ENCODE data around the gene BRD9. TPM values are rescaled to one million over a fixed set of nuclear protein-coding genes. Genes with fewer than 3 reads are reported as not detected.

BRD9 gene
- total RNA-seq, 5 donors from 2014 or later (not counting 1 experiment from before 2014, with no cell fraction given), result 78.3 to 127 (median 83.0) TPM

- H3K36me3 ChIP-seq (ENCODE audit: control insufficient read depth in 2 of 2, extremely low read depth in 1 of 2, insufficient read depth in 1 of 2, low read length in 1 of 2), result peaks cover 13 to 43% of the 10 kb centered on the region in 2 donors
- ATAC-seq (replicated peaks in 1 of 4), result no peak
Observed at GRCh38 chr5:862367-863243, 30.0 kb downstream of the BRD9 start.

GRCh38 chr5:861442-862366 is 30.9 kb downstream of the BRD9 start:
- ChIA-PET CTCF (no interaction called here), POLR2A (no interaction called here)
- Histone ChIP-seq H3K4me3 (ENCODE audit: control insufficient read depth in 1 of 2, extremely low read depth in 1 of 2, low read length in 1 of 2) (no peak overlapping the region), H3K36me3 (ENCODE audit: control insufficient read depth in 2 of 2, extremely low read depth in 1 of 2, insufficient read depth in 1 of 2, low read length in 1 of 2) (peaks cover 13 to 35% of the 10 kb centered on the region in 2 donors), H3K9me3 (no peaks in the 10 kb centered on the region), H3K27ac (ENCODE audit: low read length) (no peak overlapping the region), H3K27me3 (replicated peaks in 1 of 2; ENCODE audit: control insufficient read depth in 2 of 2, extremely low read depth in 1 of 2, insufficient read depth in 2 of 2, low read length in 1 of 2) (no peaks in the 10 kb centered on the region), H3K4me1 (ENCODE audit: control insufficient read depth in 1 of 2, extremely low read depth in 1 of 2, insufficient read depth in 2 of 2, low read length in 2 of 2) (no peaks in the 10 kb centered on the region)
- Mint-ChIP-seq H3K4me1 (no peaks in the 10 kb centered on the region), H3K9me3 (no peaks in the 10 kb centered on the region), H3K27ac (no peak overlapping the region), H3K4me3 (no peak overlapping the region), H3K27me3 (no peaks in the 10 kb centered on the region), H3K36me3 (peaks cover 22% of the 10 kb centered on the region)
- DNase-seq (no peak), ATAC-seq (replicated peaks in 1 of 4) (no peak)
- WGBS (ENCODE audit: insufficient coverage), result 87% methylated on average over 19 of the region's 22 CpGs

More at GRCh38 chr5:862367-863243, 30.0 kb downstream of the BRD9 start:
- ChIA-PET CTCF (no interaction called here), POLR2A (no interaction called here)
- Mint-ChIP-seq H3K27ac (no peak overlapping the region), H3K36me3 (peaks cover 24% of the 10 kb centered on the region), H3K9me3 (no peaks in the 10 kb centered on the region), H3K27me3 (no peaks in the 10 kb centered on the region), H3K4me1 (no peaks in the 10 kb centered on the region), H3K4me3 (no peak overlapping the region)
- no peak overlapping the region for H3K4me3 ChIP-seq (ENCODE audit: control insufficient read depth in 1 of 2, extremely low read depth in 1 of 2, low read length in 1 of 2)
- 93% methylated on average over 21 of the region's 25 CpGs for WGBS (ENCODE audit: insufficient coverage)
- no peaks in the 10 kb centered on the region for H3K9me3 ChIP-seq
- no peak for DNase-seq
- no peak overlapping the region for H3K27ac ChIP-seq (ENCODE audit: low read length)
- no peaks in the 10 kb centered on the region for H3K27me3 ChIP-seq (replicated peaks in 1 of 2; ENCODE audit: control insufficient read depth in 2 of 2, extremely low read depth in 1 of 2, insufficient read depth in 2 of 2, low read length in 1 of 2)
- H3K4me1 ChIP-seq (ENCODE audit: control insufficient read depth in 1 of 2, extremely low read depth in 1 of 2, insufficient read depth in 2 of 2, low read length in 2 of 2), result no peaks in the 10 kb centered on the region

- H3K27ac Mint-ChIP-seq, result no peak overlapping the region
- CTCF ChIA-PET, result no interaction called here
- 66% methylated on average over 8 of the region's 15 CpGs for WGBS (ENCODE audit: insufficient coverage)
- H3K9me3 ChIP-seq, result no peaks in the 10 kb centered on the region
- POLR2A ChIA-PET, result no interaction called here
- peaks cover 15% of the 10 kb centered on the region for H3K36me3 Mint-ChIP-seq
- H3K4me1 Mint-ChIP-seq, result no peaks in the 10 kb centered on the region
- no peak for ATAC-seq (replicated peaks in 1 of 4)
- H3K36me3 ChIP-seq (ENCODE audit: control insufficient read depth in 2 of 2, extremely low read depth in 1 of 2, insufficient read depth in 1 of 2, low read length in 1 of 2), result peaks cover 13 to 27% of the 10 kb centered on the region in 2 donors
- no peaks in the 10 kb centered on the region for H3K27me3 Mint-ChIP-seq
- no peak overlapping the region for H3K4me3 ChIP-seq (ENCODE audit: control insufficient read depth in 1 of 2, extremely low read depth in 1 of 2, low read length in 1 of 2)
- no peak for DNase-seq
- H3K9me3 Mint-ChIP-seq, result no peaks in the 10 kb centered on the region
- no peak overlapping the region for H3K4me3 Mint-ChIP-seq
- no peaks in the 10 kb centered on the region for H3K27me3 ChIP-seq (replicated peaks in 1 of 2; ENCODE audit: control insufficient read depth in 2 of 2, extremely low read depth in 1 of 2, insufficient read depth in 2 of 2, low read length in 1 of 2)
- no peak overlapping the region for H3K27ac ChIP-seq (ENCODE audit: low read length)
- H3K4me1 ChIP-seq (ENCODE audit: control insufficient read depth in 1 of 2, extremely low read depth in 1 of 2, insufficient read depth in 2 of 2, low read length in 2 of 2), result peaks cover 0 to 4% of the 10 kb centered on the region in 2 experiments
Observed at GRCh38 chr5:860506-861150, 32.0 kb downstream of the BRD9 start.

GRCh38 chr5:859798-860296 is 32.8 kb downstream of the BRD9 start:
- no peaks in the 10 kb centered on the region for H3K4me1 Mint-ChIP-seq
- Histone ChIP-seq H3K36me3 (ENCODE audit: control insufficient read depth in 2 of 2, extremely low read depth in 1 of 2, insufficient read depth in 1 of 2, low read length in 1 of 2) (peaks cover 9 to 19% of the 10 kb centered on the region in 2 donors), H3K9me3 (no peaks in the 10 kb centered on the region), H3K4me1 (ENCODE audit: control insufficient read depth in 1 of 2, extremely low read depth in 1 of 2, insufficient read depth in 2 of 2, low read length in 2 of 2) (peaks cover 0 to 5% of the 10 kb centered on the region in 2 experiments), H3K27ac (ENCODE audit: low read length) (no peak overlapping the region), H3K27me3 (replicated peaks in 1 of 2; ENCODE audit: control insufficient read depth in 2 of 2, extremely low read depth in 1 of 2, insufficient read depth in 2 of 2, low read length in 1 of 2) (no peaks in the 10 kb centered on the region), H3K4me3 (ENCODE audit: control insufficient read depth in 1 of 2, extremely low read depth in 1 of 2, low read length in 1 of 2) (no peak overlapping the region)
- H3K36me3 Mint-ChIP-seq, result peaks cover 11% of the 10 kb centered on the region
- no peak for ATAC-seq (replicated peaks in 1 of 4)
- no peak for DNase-seq
- POLR2A ChIA-PET, result no interaction called here
- no peak overlapping the region for H3K27ac Mint-ChIP-seq
- 91% methylated on average over 14 of the region's 16 CpGs for WGBS (ENCODE audit: insufficient coverage)
- CTCF ChIA-PET, result no interaction called here
- no peaks in the 10 kb centered on the region for H3K9me3 Mint-ChIP-seq
- no peak overlapping the region for H3K4me3 Mint-ChIP-seq
- H3K27me3 Mint-ChIP-seq, result no peaks in the 10 kb centered on the region

- peaks cover 11% of the 10 kb centered on the region for H3K36me3 Mint-ChIP-seq
- DNase-seq, result no peak
- H3K4me1 Mint-ChIP-seq, result no peaks in the 10 kb centered on the region
- H3K4me3 Mint-ChIP-seq, result no peak overlapping the region
- Histone ChIP-seq H3K27me3 (replicated peaks in 1 of 2; ENCODE audit: control insufficient read depth in 2 of 2, extremely low read depth in 1 of 2, insufficient read depth in 2 of 2, low read length in 1 of 2) (no peaks in the 10 kb centered on the region), H3K4me3 (ENCODE audit: control insufficient read depth in 1 of 2, extremely low read depth in 1 of 2, low read length in 1 of 2) (no peak overlapping the region), H3K4me1 (ENCODE audit: control insufficient read depth in 1 of 2, extremely low read depth in 1 of 2, insufficient read depth in 2 of 2, low read length in 2 of 2) (peaks cover 0 to 5% of the 10 kb centered on the region in 2 experiments), H3K36me3 (ENCODE audit: control insufficient read depth in 2 of 2, extremely low read depth in 1 of 2, insufficient read depth in 1 of 2, low read length in 1 of 2) (peaks cover 9 to 15% of the 10 kb centered on the region in 2 donors), H3K9me3 (no peaks in the 10 kb centered on the region), H3K27ac (ENCODE audit: low read length) (no peak overlapping the region)
- ATAC-seq (replicated peaks in 1 of 4), result no peak
- ChIA-PET CTCF (no interaction called here), POLR2A (no interaction called here)
- WGBS (ENCODE audit: insufficient coverage), result 91% methylated on average over 13 of the region's 16 CpGs
- no peaks in the 10 kb centered on the region for H3K27me3 Mint-ChIP-seq
- no peaks in the 10 kb centered on the region for H3K9me3 Mint-ChIP-seq
- H3K27ac Mint-ChIP-seq, result no peak overlapping the region
Observed at GRCh38 chr5:859391-859790, 33.2 kb downstream of the BRD9 start.

GRCh38 chr5:858726-859125 is 33.9 kb downstream of the BRD9 start:
- H3K4me3 ChIP-seq (ENCODE audit: control insufficient read depth in 1 of 2, extremely low read depth in 1 of 2, low read length in 1 of 2), result no peak overlapping the region
- peaks cover 9 to 10% of the 10 kb centered on the region in 2 donors for H3K36me3 ChIP-seq (ENCODE audit: control insufficient read depth in 2 of 2, extremely low read depth in 1 of 2, insufficient read depth in 1 of 2, low read length in 1 of 2)
- Mint-ChIP-seq H3K4me3 (no peak overlapping the region), H3K9me3 (no peaks in the 10 kb centered on the region), H3K27me3 (no peaks in the 10 kb centered on the region), H3K4me1 (no peaks in the 10 kb centered on the region), H3K27ac (no peak overlapping the region), H3K36me3 (peaks cover 5% of the 10 kb centered on the region)
- no peaks in the 10 kb centered on the region for H3K9me3 ChIP-seq
- H3K27ac ChIP-seq (ENCODE audit: low read length), result no peak overlapping the region
- ATAC-seq (replicated peaks in 1 of 4) (no peak), DNase-seq (no peak)
- 94% methylated on average over 9 of the region's 11 CpGs for WGBS (ENCODE audit: insufficient coverage)
- POLR2A ChIA-PET, result no interaction called here
- no peaks in the 10 kb centered on the region for H3K27me3 ChIP-seq (replicated peaks in 1 of 2; ENCODE audit: control insufficient read depth in 2 of 2, extremely low read depth in 1 of 2, insufficient read depth in 2 of 2, low read length in 1 of 2)
- CTCF ChIA-PET, result no interaction called here
- peaks cover 0 to 5% of the 10 kb centered on the region in 2 experiments for H3K4me1 ChIP-seq (ENCODE audit: control insufficient read depth in 1 of 2, extremely low read depth in 1 of 2, insufficient read depth in 2 of 2, low read length in 2 of 2)
